HUES48 (cell line): Measurements from ENCODE around the gene MYH6.

ENCODE experiments used
- H3K27ac ChIP-seq: one replicate; pipeline ENCODE4 v1.7.0; 2013; ENCODE audit warnings: low read depth, low read length, inconsistent platforms
- H3K27me3 ChIP-seq: 2 replicates; pipeline ENCODE4 v1.6.1; 2013; ENCODE audit warnings: mild to moderate bottlenecking, low read length; ENCODE audit not compliant: control insufficient read depth, insufficient read depth
- H3K36me3 ChIP-seq: 2 replicates; pipeline ENCODE4 v1.6.1; 2013; ENCODE audit warnings: low read length; ENCODE audit not compliant: control insufficient read depth, insufficient read depth
- H3K4me1 ChIP-seq: 2 replicates; pipeline ENCODE4 v1.6.1; 2013; ENCODE audit warnings: mild to moderate bottlenecking, low read length; ENCODE audit not compliant: control insufficient read depth, insufficient read depth
- H3K4me3 ChIP-seq: 2 replicates; pipeline ENCODE4 v1.5.1; 2013; ENCODE audit warnings: mild to moderate bottlenecking, low read depth, low read length
- H3K9ac ChIP-seq: 2 replicates; pipeline ENCODE4 v1.6.1; 2013; ENCODE audit warnings: mild to moderate bottlenecking, low read depth, low read length, moderate library complexity
- H3K9me3 ChIP-seq: 2 replicates; pipeline ENCODE4 v1.6.1; 2013; ENCODE audit warnings: low read length; ENCODE audit not compliant: control insufficient read depth, insufficient read depth

The MYH6 gene

DNA sequence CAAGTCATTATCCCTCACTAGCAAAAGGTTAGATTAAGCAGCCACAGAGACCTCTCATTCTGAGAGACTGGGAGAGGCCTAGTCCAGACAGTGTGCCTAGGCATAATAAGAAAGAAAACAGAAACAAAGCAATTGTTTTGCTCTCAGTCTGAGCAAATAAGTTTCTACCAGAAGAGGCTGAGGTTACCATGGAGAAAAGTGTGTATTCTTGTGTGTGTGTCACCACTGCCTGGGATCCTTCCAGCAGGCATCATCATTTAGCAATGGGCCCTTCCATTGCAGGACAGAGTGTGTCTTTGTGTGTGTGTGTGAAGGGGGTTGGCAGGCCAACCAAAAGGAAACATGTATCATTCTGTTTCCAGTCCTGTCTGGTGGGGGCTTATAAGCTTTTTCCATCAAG is 46.8 kb downstream of the MYH6 start:
- H3K36me3 ChIP-seq = peaks cover 45% of the 10 kb centered on the region

DNA sequence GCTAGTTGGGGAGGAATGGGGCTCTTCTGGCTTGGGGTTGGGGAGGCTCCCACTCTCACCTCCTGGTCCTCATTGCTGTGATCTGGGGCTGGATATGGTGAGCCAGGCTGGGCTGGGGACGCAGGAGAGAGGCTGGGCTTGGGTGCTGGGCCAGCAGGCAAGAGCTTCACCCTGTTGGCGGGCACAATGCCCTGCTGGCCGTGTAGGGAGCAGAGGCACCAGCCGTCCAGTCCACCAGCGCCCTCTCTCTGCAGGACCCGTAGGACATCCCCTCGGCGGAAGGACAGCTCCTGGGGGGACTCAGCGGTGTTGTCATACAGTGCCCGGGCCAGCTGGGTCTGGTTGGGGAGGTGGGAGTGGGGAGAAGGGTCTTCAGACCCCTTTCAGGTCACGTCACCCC is 47.6 kb downstream of the MYH6 start:
- H3K4me3 ChIP-seq = no peak overlapping the region
- no peaks in the 10 kb centered on the region for H3K9me3 ChIP-seq
- H3K27ac ChIP-seq = no peak overlapping the region
- peaks cover 15% of the 10 kb centered on the region for H3K4me1 ChIP-seq
- no peak overlapping the region for H3K9ac ChIP-seq
- H3K36me3 ChIP-seq = peaks cover 47% of the 10 kb centered on the region
- no peaks in the 10 kb centered on the region for H3K27me3 ChIP-seq

More for the DNA sequence above, 46.8 kb downstream of the MYH6 start:
- Histone ChIP-seq H3K9me3 (no peaks in the 10 kb centered on the region), H3K27me3 (no peaks in the 10 kb centered on the region), H3K9ac (no peak overlapping the region), H3K4me3 (no peak overlapping the region), H3K27ac (no peak overlapping the region), H3K4me1 (peaks cover 15% of the 10 kb centered on the region)

DNA sequence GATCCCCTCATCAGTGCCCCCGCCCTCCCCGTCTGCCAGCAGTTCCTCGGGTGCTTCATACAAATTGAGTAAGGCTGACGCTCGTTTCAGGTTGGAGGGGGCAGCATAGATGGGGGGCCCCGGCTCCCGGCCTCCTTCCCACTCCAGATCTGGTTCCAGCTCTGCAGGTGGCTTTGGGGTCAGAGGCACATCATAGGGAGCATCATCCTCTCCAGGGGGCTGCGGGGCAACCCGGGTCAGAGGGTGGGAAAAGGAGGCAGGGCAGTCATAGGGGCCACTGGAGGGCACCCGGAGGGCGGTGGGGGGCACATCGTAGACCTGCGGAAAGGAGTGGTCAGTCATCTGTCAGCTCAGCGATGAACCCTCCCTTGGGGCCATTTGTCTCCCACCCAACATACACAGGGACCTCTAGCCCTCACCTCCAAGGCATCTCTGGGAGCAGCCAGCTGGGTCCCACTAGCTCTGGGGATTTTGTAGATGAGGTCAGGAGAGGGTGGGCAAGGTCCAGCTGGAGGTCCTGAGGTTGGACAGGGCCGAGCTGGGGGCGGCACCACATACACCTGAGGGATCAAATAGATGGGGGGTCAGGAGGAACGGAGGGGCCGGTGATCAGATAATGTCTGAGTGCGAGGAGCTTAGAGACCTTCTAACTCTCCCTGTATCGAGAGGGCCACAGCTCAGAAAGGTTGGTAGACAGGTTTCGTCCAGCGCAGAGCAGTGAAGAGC is 48.2 kb downstream of the MYH6 start:
- Histone ChIP-seq H3K9me3 (no peaks in the 10 kb centered on the region), H3K4me3 (no peak overlapping the region), H3K9ac (no peak overlapping the region), H3K4me1 (peaks cover 15% of the 10 kb centered on the region), H3K36me3 (peaks cover 47% of the 10 kb centered on the region), H3K27me3 (no peaks in the 10 kb centered on the region), H3K27ac (no peak overlapping the region)

- Histone ChIP-seq H3K9me3 (no peaks in the 10 kb centered on the region), H3K4me1 (peaks cover 12% of the 10 kb centered on the region), H3K36me3 (peaks cover 47% of the 10 kb centered on the region), H3K27ac (no peak overlapping the region), H3K4me3 (no peak overlapping the region), H3K9ac (no peak overlapping the region), H3K27me3 (peaks cover under 1% of the 10 kb centered on the region; the same call in 1 of the 2 replicates)
Measured at GRCh38 chr14:23359167-23359626, 48.9 kb downstream of the MYH6 start.

- Histone ChIP-seq H3K9me3 (no peaks in the 10 kb centered on the region), H3K4me3 (no peak overlapping the region), H3K27ac (no peak overlapping the region), H3K36me3 (peaks cover 44% of the 10 kb centered on the region), H3K9ac (no peak overlapping the region), H3K4me1 (peaks cover 7% of the 10 kb centered on the region), H3K27me3 (peaks cover 6% of the 10 kb centered on the region)
Measured at GRCh38 chr14:23358553-23359166, 49.4 kb downstream of the MYH6 start.

DNA sequence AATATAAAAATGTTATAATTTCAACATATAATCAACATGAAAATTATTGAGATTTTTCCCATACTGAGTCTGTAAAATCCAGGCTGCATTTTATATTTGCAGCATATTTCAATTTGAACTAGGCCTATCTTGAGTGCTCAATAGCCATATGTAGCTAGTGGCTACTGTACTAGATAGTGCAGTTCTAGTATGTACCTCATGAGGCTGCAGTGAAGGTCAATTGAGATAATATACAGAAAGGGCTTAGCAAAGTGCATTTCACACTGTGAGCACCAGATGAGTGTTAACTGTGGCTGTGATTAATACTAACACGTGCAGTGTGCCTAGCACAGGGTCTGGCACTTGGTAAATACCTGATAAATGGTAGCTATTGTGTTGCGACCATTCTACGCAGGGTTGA is 50.0 kb downstream of the MYH6 start:
- Histone ChIP-seq H3K9me3 (no peaks in the 10 kb centered on the region), H3K4me1 (peaks cover under 1% of the 10 kb centered on the region; the same call in 1 of the 2 replicates), H3K36me3 (peaks cover 44% of the 10 kb centered on the region), H3K9ac (no peak overlapping the region), H3K27me3 (peaks cover 12% of the 10 kb centered on the region), H3K4me3 (no peak overlapping the region), H3K27ac (no peak overlapping the region)

DNA sequence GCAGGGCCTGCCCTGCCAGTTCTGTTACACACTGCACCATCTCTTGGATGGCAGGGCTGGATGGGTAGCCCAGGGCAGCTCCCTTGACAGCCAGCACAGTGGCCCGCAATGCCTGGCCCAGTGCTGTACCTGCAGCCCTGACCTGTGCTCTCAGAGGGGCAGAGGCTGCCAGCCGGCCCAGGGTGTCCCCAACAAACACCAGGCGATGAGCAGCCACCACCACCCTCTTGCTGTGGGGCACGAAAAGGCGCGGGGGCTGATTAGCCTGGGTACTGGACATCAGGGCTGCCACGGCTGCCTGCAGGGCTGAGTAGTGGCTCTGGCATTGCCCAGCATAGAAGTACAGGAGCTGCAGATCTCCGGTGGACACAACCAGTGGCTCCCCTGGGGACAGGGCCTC is 50.8 kb downstream of the MYH6 start:
- Histone ChIP-seq H3K27me3 (peaks cover 13% of the 10 kb centered on the region), H3K4me3 (no peak overlapping the region), H3K9ac (no peak overlapping the region), H3K27ac (no peak overlapping the region), H3K9me3 (no peaks in the 10 kb centered on the region), H3K4me1 (no peaks in the 10 kb centered on the region), H3K36me3 (peaks cover 44% of the 10 kb centered on the region)

DNA sequence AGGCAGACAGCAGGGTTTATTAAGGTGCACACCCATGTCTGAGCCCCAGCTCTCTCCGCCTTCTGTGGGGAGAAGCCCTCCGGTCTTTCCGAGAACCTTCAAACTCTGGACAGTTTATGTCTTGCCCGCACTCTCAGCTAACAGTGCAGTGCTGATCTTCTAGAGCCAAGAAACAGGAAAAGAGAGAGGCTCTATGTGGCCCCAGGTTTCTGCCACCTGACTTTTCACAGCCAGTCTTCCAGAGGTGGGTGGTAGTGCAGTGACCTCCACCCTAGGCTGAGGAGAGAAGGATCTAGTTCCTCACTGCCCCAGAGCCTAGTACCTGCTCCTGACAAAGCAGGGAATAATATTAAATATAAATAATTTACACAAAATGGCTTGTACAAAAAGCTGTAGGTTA is 51.4 kb downstream of the MYH6 start:
- Histone ChIP-seq H3K9me3 (no peaks in the 10 kb centered on the region), H3K27ac (no peak overlapping the region), H3K4me1 (no peaks in the 10 kb centered on the region), H3K36me3 (peaks cover 41% of the 10 kb centered on the region), H3K9ac (no peak overlapping the region), H3K4me3 (no peak overlapping the region), H3K27me3 (peaks cover 16% of the 10 kb centered on the region)

- no peak overlapping the region for H3K27ac ChIP-seq
- no peaks in the 10 kb centered on the region for H3K9me3 ChIP-seq
- H3K4me1 ChIP-seq = no peaks in the 10 kb centered on the region
- H3K27me3 ChIP-seq = peaks cover 23% of the 10 kb centered on the region
- H3K36me3 ChIP-seq = peaks cover 38% of the 10 kb centered on the region
- no peak overlapping the region for H3K4me3 ChIP-seq
- no peak overlapping the region for H3K9ac ChIP-seq
Measured at GRCh38 chr14:23355871-23356435, 52.1 kb downstream of the MYH6 start.

DNA sequence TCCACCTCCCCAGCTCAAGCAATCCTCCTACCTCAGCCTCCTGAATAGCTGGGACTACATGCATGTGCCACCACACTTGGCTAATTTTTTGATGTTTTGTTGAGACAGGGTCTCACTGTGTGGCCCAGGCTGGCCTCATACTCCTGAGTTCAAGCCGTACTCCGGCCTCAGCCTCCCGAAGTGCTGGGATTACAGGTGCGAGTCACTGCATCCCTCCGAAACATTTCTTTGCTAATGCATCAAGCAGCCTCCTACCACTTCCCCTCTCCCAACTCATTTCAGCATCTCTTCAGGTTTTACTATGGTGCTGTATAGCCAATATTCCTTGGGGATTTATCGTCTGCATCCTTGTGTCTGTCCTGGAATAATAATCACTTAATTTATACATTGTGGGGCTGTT is 53.1 kb downstream of the MYH6 start:
- Histone ChIP-seq H3K9me3 (no peaks in the 10 kb centered on the region), H3K9ac (no peak overlapping the region), H3K27me3 (peaks cover 26% of the 10 kb centered on the region), H3K27ac (no peak overlapping the region), H3K4me3 (no peak overlapping the region), H3K36me3 (peaks cover 34% of the 10 kb centered on the region), H3K4me1 (no peaks in the 10 kb centered on the region)

DNA sequence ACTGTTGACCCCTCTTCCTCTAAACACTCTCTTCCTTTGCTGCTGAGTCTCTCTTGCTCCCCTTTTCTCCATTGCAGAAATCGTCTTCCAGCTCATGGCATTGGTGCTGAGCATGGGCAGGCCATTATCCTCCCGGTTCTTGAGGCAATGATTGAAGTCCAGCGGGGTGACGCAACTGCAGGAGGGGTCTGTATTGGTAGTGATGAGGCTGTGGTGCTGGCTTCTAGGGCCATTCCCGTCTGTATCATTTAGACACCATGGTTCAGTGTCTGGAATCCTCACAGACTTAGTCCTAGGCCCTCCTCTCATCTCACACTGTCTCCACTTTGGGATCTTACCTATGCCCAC is 54.7 kb downstream of the MYH6 start:
- H3K27ac ChIP-seq = no peak overlapping the region
- H3K27me3 ChIP-seq = peaks cover 26% of the 10 kb centered on the region
- H3K9ac ChIP-seq = no peak overlapping the region
- H3K36me3 ChIP-seq = peaks cover 22% of the 10 kb centered on the region
- H3K9me3 ChIP-seq = no peaks in the 10 kb centered on the region
- H3K4me3 ChIP-seq = 0 out of 2 replicates have a peak overlapping the region, but pooled peaks have one; percentile 80
- no peaks in the 10 kb centered on the region for H3K4me1 ChIP-seq
